ENCODE measurements around the gene FAT3. TPM values are rescaled to one million over a fixed set of nuclear protein-coding genes. Genes with fewer than 3 reads are reported as not detected.

FAT3 gene
- total and polyA plus RNA-seq, 2 of the 4 experiments (the other 2 are of a cell fraction) = 0.53 to 2.9 TPM

GRCh38 chr11:92224054-92224406 lies 588 bp upstream of the FAT3 start:
- no TSS peak for BruUV-seq (replicated peaks)
- ATAC-seq (ENCODE audit: low read depth) (no peak), DNase-seq (no peak)
- Histone ChIP-seq H2BK15ac (ENCODE audit: low read depth, low read length) (no peak overlapping the region), H3K9ac (ENCODE audit: low read depth, low read length) (no peak overlapping the region), H4K91ac (ENCODE audit: insufficient read depth, low read depth, low read length) (no peak overlapping the region), H2BK5ac (ENCODE audit: low read depth, low read length, poor library complexity, severe bottlenecking) (no peak overlapping the region), H2AK5ac (ENCODE audit: low read depth, low read length) (no peak overlapping the region), H2BK20ac (ENCODE audit: low read depth, low read length) (no peak overlapping the region), H3K4ac (ENCODE audit: low read depth, low read length) (no peak overlapping the region; the same call in 1 of the 2 replicates), H3K27me3 (ENCODE audit: control insufficient read depth, insufficient read depth, low read length) (peaks cover 56% of the 10 kb centered on the region), H4K8ac (ENCODE audit: low read depth in 2 of 2, low read length in 2 of 2) (no peak overlapping the region), H4K5ac (ENCODE audit: low read depth, low read length) (no peak overlapping the region), H3K56ac (ENCODE audit: extremely low read depth, insufficient read depth, low read length) (no peak overlapping the region), H3K14ac (replicated peaks; ENCODE audit: low read depth, low read length) (no peak overlapping the region), H3K4me2 (ENCODE audit: low read depth, low read length) (peak overlapping the region; percentile 68), H3K9me3 (ENCODE audit: control insufficient read depth, insufficient read depth, low read length) (no peaks in the 10 kb centered on the region), H2AFZ (replicated peaks; ENCODE audit: low read length, poor library complexity) (peak overlapping the region; percentile 67), H3K36me3 (ENCODE audit: control insufficient read depth, insufficient read depth, low read length) (no peaks in the 10 kb centered on the region), H3K23ac (ENCODE audit: low read depth, low read length) (peak overlapping the region; percentile 67; the same call in 1 of the 2 replicates), H3K79me1 (ENCODE audit: low read depth in 1 of 2, low read length in 2 of 2) (no peaks in the 10 kb centered on the region), H3K9me1 (ENCODE audit: insufficient read depth, low read length) (no peaks in the 10 kb centered on the region), H3K4me3 (ENCODE audit: insufficient read depth, low read depth, low read length) (peak overlapping the region; percentile 47; the same call in 1 of the 2 replicates), H3K18ac (ENCODE audit: low read depth, low read length) (no peak overlapping the region), H4K20me1 (ENCODE audit: insufficient read depth, low read length) (no peaks in the 10 kb centered on the region), H2BK120ac (ENCODE audit: low read depth, low read length) (no peak overlapping the region), H2AK9ac (replicated peaks; ENCODE audit: low read depth, low read length, poor library complexity) (no peak overlapping the region), H3K27ac (ENCODE audit: insufficient read depth, low read length) (no peak overlapping the region), H3K4me1 (ENCODE audit: control insufficient read depth, insufficient read depth, low read length) (peaks cover 1% of the 10 kb centered on the region; the same call in 1 of the 2 replicates)
- in situ Hi-C loops (cut with MboI; ENCODE audit: low sequenced_read_pairs) (loop anchor here (25.0 kb wide), 1 partner anchor 313 kb away; no protein-coding TSS in a partner anchor), dilution Hi-C loops (cut with HindIII; ENCODE audit: low sequenced_read_pairs, unreplicated experiment) (no loop called here), intact Hi-C loops (cut with micrococcal nuclease) (loop anchor here (5.0 to 10.0 kb wide), 2 partner anchors 153 to 231 kb away; no protein-coding TSS in a partner anchor)
- ChIA-PET CTCF (no interaction called here), POLR2A (ENCODE audit: unreplicated experiment) (no interaction called here)
- TF ChIP-seq CEBPB (IDR thresholded peaks at IDR 0.05; ENCODE audit: low read depth, low read length) (no peak), FOS (IDR thresholded peaks at IDR 0.05; ENCODE audit: low read depth, low read length) (no peak), MXI1 (IDR thresholded peaks at IDR 0.05; ENCODE audit: borderline replicate concordance, low read depth, low read length) (no peak), ELK1 (IDR thresholded peaks at IDR 0.05; ENCODE audit: borderline replicate concordance, low read depth, low read length) (no peak), BHLHE40 (IDR thresholded peaks at IDR 0.05; ENCODE audit: low read depth, low read length) (no peak), NFE2L2 (IDR thresholded peaks at IDR 0.05; ENCODE audit: low read depth, low read length) (no peak), RAD21 (IDR thresholded peaks at IDR 0.05; ENCODE audit: low read length) (no peak)
- TF ChIP-seq, protein P1, sequence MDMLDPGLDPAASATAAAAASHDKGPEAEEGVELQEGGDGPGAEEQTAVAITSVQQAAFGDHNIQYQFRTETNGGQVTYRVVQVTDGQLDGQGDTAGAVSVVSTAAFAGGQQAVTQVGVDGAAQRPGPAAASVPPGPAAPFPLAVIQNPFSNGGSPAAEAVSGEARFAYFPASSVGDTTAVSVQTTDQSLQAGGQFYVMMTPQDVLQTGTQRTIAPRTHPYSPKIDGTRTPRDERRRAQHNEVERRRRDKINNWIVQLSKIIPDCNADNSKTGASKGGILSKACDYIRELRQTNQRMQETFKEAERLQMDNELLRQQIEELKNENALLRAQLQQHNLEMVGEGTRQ (IDR thresholded peaks at IDR 0.05; ENCODE audit: low read depth, low read length) = no peak
- no CpG with 5 or more reads among the region's 8 CpGs for WGBS, 2 experiments (ENCODE audit: extremely low coverage in 2 of 2, insufficient read length in 1 of 2)

Data from IMR-90 (cell line).